Keratinocyte (primary cell): ENCODE measurements around the gene ARHGEF37. TPM values are rescaled to one million over a fixed set of nuclear protein-coding genes. Genes with fewer than 3 reads are reported as not detected.

Experiments used
- DNase-seq: peaks from one replicate; pipeline ENCODE4 v3.0.0-alpha.2; 2011; ENCODE audit warnings: low read depth, missing footprints, low spot score
- FAIRE-seq: peaks from 2 replicates; lab custom pipeline; 2011; peaks lifted over from hg19 to GRCh38; lab: Jason Lieb, UNC
- H2AFZ ChIP-seq: 2 replicates; pipeline ENCODE4 v1.6.0; 2012; ENCODE audit warnings: low read length, control low read depth, inconsistent platforms; ENCODE audit not compliant: control insufficient read depth
- H3K27ac ChIP-seq: 2 replicates; pipeline ENCODE4 v1.5.1; 2011; ENCODE audit warnings: low read length; ENCODE audit not compliant: control insufficient read depth, insufficient read depth
- H3K27me3 ChIP-seq: 3 replicates; pipeline ENCODE4 v1.6.0; 2011; ENCODE audit warnings: low read length; ENCODE audit not compliant: control insufficient read depth, insufficient read depth; ENCODE audit errors: extremely low read depth
- H3K36me3 ChIP-seq, 2 experiments: 2 replicates in 1 of 2; 3 replicates in 1 of 2; pipeline ENCODE4 v1.5.1; 2011; ENCODE audit warnings: low read length in 2 of 2, mild to moderate bottlenecking in 1 of 2; ENCODE audit not compliant: control insufficient read depth in 2 of 2, insufficient read depth in 2 of 2; ENCODE audit errors: extremely low read depth in 1 of 2
- H3K4me1 ChIP-seq: 3 replicates; pipeline ENCODE4 v1.5.1; 2011; ENCODE audit warnings: low read length; ENCODE audit not compliant: control insufficient read depth, insufficient read depth; ENCODE audit errors: extremely low read depth
- H3K4me2 ChIP-seq: 3 replicates; pipeline ENCODE4 v1.6.0; 2011; ENCODE audit warnings: low read depth, low read length; ENCODE audit not compliant: control insufficient read depth, insufficient read depth; ENCODE audit errors: extremely low read depth
- H3K4me3 ChIP-seq, 3 experiments: fragments of 200-600 bp in 1 of 3; sonication (generic) in 1 of 3; 2 replicates in 2 of 3; 3 replicates in 1 of 3; pipeline ENCODE4 v1.5.1; 2011 to 2016; ENCODE audit warnings: low read length in 3 of 3, mild to moderate bottlenecking in 3 of 3, control low read depth in 2 of 3, inconsistent platforms in 1 of 3, low read depth in 1 of 3, mixed read lengths in 1 of 3, mixed run types in 1 of 3, moderate library complexity in 1 of 3; ENCODE audit not compliant: control insufficient read depth in 2 of 3, insufficient read depth in 2 of 3; ENCODE audit errors: extremely low read depth in 1 of 3
- H3K79me2 ChIP-seq: 2 replicates; pipeline ENCODE4 v1.6.0; 2012; ENCODE audit warnings: low read length; ENCODE audit not compliant: control insufficient read depth, insufficient read depth
- H3K9ac ChIP-seq: 3 replicates; pipeline ENCODE4 v1.6.0; 2011; ENCODE audit warnings: low read length; ENCODE audit not compliant: control insufficient read depth, insufficient read depth; ENCODE audit errors: extremely low read depth
- H3K9me1 ChIP-seq: 3 replicates; pipeline ENCODE4 v1.6.0; 2011; ENCODE audit warnings: low read length; ENCODE audit not compliant: control insufficient read depth, insufficient read depth; ENCODE audit errors: extremely low read depth
- H3K9me3 ChIP-seq: 2 replicates; pipeline ENCODE4 v1.5.1; 2012; ENCODE audit warnings: low read depth, low read length; ENCODE audit not compliant: control insufficient read depth
- H4K20me1 ChIP-seq: 3 replicates; pipeline ENCODE4 v1.6.0; 2011; ENCODE audit warnings: low read length; ENCODE audit not compliant: control insufficient read depth, insufficient read depth; ENCODE audit errors: extremely low read depth
- CTCF ChIP-seq, 3 experiments: IDR thresholded peaks in 1 of 3; conservative IDR thresholded peaks in 1 of 3; optimal IDR thresholded peaks in 1 of 3; 2 replicates in 2 of 3; 3 replicates in 1 of 3; pipeline versions ENCODE3 to v1.5.1; 2011; ENCODE audit warnings: low read length in 3 of 3, mild to moderate bottlenecking in 3 of 3, moderate library complexity in 2 of 3, control low read depth in 1 of 3, inconsistent platforms in 1 of 3; ENCODE audit not compliant: insufficient read depth in 2 of 3; ENCODE audit errors: extremely low read depth in 1 of 3
- EZH2 ChIP-seq: IDR thresholded peaks from one replicate; pipeline ENCODE4 v1.6.1; 2012; ENCODE audit warnings: inconsistent platforms, mild to moderate bottlenecking, low read length, moderate library complexity
- dilution Hi-C: fragments of 300-500 bp; cut with MboI; formaldehyde crosslinking; loops from one replicate; pipeline ENCODE4 v1.7.0; 2020; ENCODE audit warnings: low sequenced_read_pairs; ENCODE audit not compliant: extremely low pct_ligation_motif_present
- polyA plus RNA-seq, 5 experiments: library from polyadenylated mRNA; depleted of rRNA in 3 of 5; stranded (reverse) in 3 of 5; stranded (forward) in 1 of 5; unstranded in 1 of 5; fragments of >200 nt; gene quantifications; 1 replicate in 1 of 5; 2 replicates in 3 of 5; 3 replicates in 1 of 5; pipeline versions ENCODE4 v1.2.1 to v1.2.3, GENCODE V29; 2011 to 2012; ENCODE audit warnings: missing spikeins in 2 of 5, low read depth in 1 of 5, low replicate concordance in 1 of 5

The ARHGEF37 gene
- polyA plus RNA-seq, 1 donor (not counting 4 experiments of a cell fraction or from before 2014, with no cell fraction given) = 8.7 TPM

GRCh38 chr5:149609640-149610219 lies 28.4 kb downstream of the ARHGEF37 start:
- dilution Hi-C loops = no loop called here
- H3K36me3 ChIP-seq = peaks cover 0 to 11% of the 10 kb centered on the region in 2 experiments
- H3K4me2 ChIP-seq = no peak overlapping the region
- H3K27me3 ChIP-seq = no peaks in the 10 kb centered on the region
- DNase-seq = no peak
- peaks cover 29% of the 10 kb centered on the region for H3K4me1 ChIP-seq
- H3K79me2 ChIP-seq = no peaks in the 10 kb centered on the region
- TF ChIP-seq EZH2 = no peak
- no peak for TF ChIP-seq CTCF (optimal IDR thresholded peaks at IDR 0.05 in 1 of 3, IDR thresholded peaks at IDR 0.05 in 1 of 3, conservative IDR thresholded peaks at IDR 0.05 in 1 of 3; ENCODE audit: extremely low read depth in 1 of 3, insufficient read depth in 2 of 3, low read length in 3 of 3)
- peaks cover 5% of the 10 kb centered on the region for H3K9me3 ChIP-seq
- peaks cover 2% of the 10 kb centered on the region for H3K9me1 ChIP-seq
- no peak overlapping the region for H3K9ac ChIP-seq
- no peaks in the 10 kb centered on the region for H4K20me1 ChIP-seq
- no peak for FAIRE-seq
- no peak overlapping the region for H2AFZ ChIP-seq
- H3K4me3 ChIP-seq = no peak overlapping the region
- no peak overlapping the region for H3K27ac ChIP-seq

DNA sequence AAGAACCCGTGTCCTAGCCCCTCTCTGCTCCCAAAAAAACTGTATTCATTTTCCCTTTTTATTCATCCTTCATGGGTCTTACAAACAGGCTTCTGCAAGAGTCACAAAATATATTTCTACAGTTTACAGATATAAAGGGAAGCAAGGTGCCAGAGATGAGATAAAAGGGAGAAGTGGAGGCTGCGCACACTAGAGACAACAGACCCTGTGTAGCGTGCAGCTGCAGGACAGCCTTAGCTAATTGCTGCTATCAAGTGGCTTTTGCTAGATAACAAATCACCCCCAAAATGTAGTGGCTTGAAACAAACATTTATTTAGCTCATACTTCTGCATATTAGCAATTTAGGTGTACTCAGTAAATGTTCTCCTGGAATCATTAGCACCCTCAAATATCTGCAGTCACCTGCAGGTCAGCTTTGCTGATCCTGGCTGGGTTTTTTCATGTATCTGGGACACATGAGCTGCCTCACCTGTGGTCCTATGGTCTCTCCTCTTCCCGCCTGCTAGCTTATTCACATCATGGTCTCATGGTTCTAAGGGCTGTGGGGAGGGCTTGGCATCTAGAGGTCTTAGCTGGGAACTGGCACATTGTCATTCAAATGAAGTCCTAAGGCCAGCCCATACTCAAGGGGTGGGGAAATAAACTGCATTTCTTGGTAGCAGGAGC lies 29.4 kb downstream of the ARHGEF37 start:
- H3K79me2 ChIP-seq = no peaks in the 10 kb centered on the region
- H3K4me3 ChIP-seq = no peak overlapping the region
- peaks cover 5% of the 10 kb centered on the region for H3K9me3 ChIP-seq
- H3K9me1 ChIP-seq = peaks cover 2% of the 10 kb centered on the region
- H3K27me3 ChIP-seq = no peaks in the 10 kb centered on the region
- peaks cover 0 to 11% of the 10 kb centered on the region in 2 experiments for H3K36me3 ChIP-seq
- no peak overlapping the region for H3K27ac ChIP-seq
- peaks cover 24% of the 10 kb centered on the region for H3K4me1 ChIP-seq
- dilution Hi-C loops = no loop called here
- DNase-seq (no peak), FAIRE-seq (no peak)
- TF ChIP-seq EZH2 (no peak), CTCF (optimal IDR thresholded peaks at IDR 0.05 in 1 of 3, IDR thresholded peaks at IDR 0.05 in 1 of 3, conservative IDR thresholded peaks at IDR 0.05 in 1 of 3; ENCODE audit: extremely low read depth in 1 of 3, insufficient read depth in 2 of 3, low read length in 3 of 3) (no peak)
- H4K20me1 ChIP-seq = no peaks in the 10 kb centered on the region
- no peak overlapping the region for H3K9ac ChIP-seq
- H2AFZ ChIP-seq = no peak overlapping the region
- H3K4me2 ChIP-seq = no peak overlapping the region
